Mesendoderm (in vitro differentiated cells): Measurements from ENCODE around the gene SARM1.
A peak's percentile ranks its signal among the peaks of the same experiment; 100 is the strongest.

Source experiments
- DNase-seq: peaks from one replicate; pipeline ENCODE4 v3.0.0; 2013
- H2AK5ac ChIP-seq: 2 replicates; pipeline ENCODE4 v1.6.1; 2013; ENCODE audit warnings: low read length, inconsistent platforms
- H2BK120ac ChIP-seq: 2 replicates; pipeline ENCODE4 v1.6.1; 2013; ENCODE audit warnings: low read depth, mild to moderate bottlenecking, low read length, moderate library complexity, mixed read lengths
- H2BK15ac ChIP-seq: replicated peaks from 2 replicates; pipeline ENCODE4 v1.6.1; 2013; ENCODE audit warnings: low read depth, mild to moderate bottlenecking, moderate library complexity
- H2BK5ac ChIP-seq: 2 replicates; pipeline ENCODE4 v1.6.1; 2013; ENCODE audit warnings: low read length, inconsistent platforms
- H3K18ac ChIP-seq: 2 replicates; pipeline ENCODE4 v1.6.1; 2013; ENCODE audit warnings: mild to moderate bottlenecking, low read length, mixed read lengths
- H3K23ac ChIP-seq: one replicate; pipeline ENCODE4 v1.6.1; 2013; ENCODE audit warnings: low read length
- H3K27ac ChIP-seq: 2 replicates; pipeline ENCODE4 v1.5.1; 2013; ENCODE audit warnings: low read depth, mild to moderate bottlenecking, inconsistent platforms, low read length, moderate library complexity
- H3K27me3 ChIP-seq: 2 replicates; pipeline ENCODE4 v1.6.1; 2013; ENCODE audit warnings: low read length, control low read depth, mild to moderate bottlenecking, inconsistent platforms; ENCODE audit not compliant: insufficient read depth, poor library complexity
- H3K36me3 ChIP-seq: 2 replicates; pipeline ENCODE4 v1.6.1; 2013; ENCODE audit warnings: low read length, inconsistent platforms; ENCODE audit not compliant: control insufficient read depth, insufficient read depth
- H3K4ac ChIP-seq: one replicate; pipeline ENCODE4 v1.6.1; 2013; ENCODE audit warnings: low read depth, mild to moderate bottlenecking, low read length, moderate library complexity
- H3K4me1 ChIP-seq: 2 replicates; pipeline ENCODE4 v1.6.1; 2013; ENCODE audit warnings: low read depth, low read length, inconsistent platforms; ENCODE audit not compliant: control insufficient read depth
- H3K4me2 ChIP-seq: 2 replicates; pipeline ENCODE4 v1.6.1; 2013; ENCODE audit warnings: low read length
- H3K4me3 ChIP-seq: 2 replicates; pipeline ENCODE4 v1.5.1; 2013; ENCODE audit warnings: mild to moderate bottlenecking, low read length
- H3K56ac ChIP-seq: one replicate; pipeline ENCODE4 v1.6.1; 2013; ENCODE audit warnings: low read length
- H3K79me1 ChIP-seq: 2 replicates; pipeline ENCODE4 v1.6.1; 2013; ENCODE audit warnings: low read length, inconsistent platforms
- H3K79me2 ChIP-seq: 2 replicates; pipeline ENCODE4 v1.6.1; 2013; ENCODE audit warnings: mild to moderate bottlenecking, low read length; ENCODE audit not compliant: control insufficient read depth, insufficient read depth
- H3K9ac ChIP-seq: 2 replicates; pipeline ENCODE4 v1.6.1; 2013; ENCODE audit warnings: low read length, inconsistent platforms
- H4K5ac ChIP-seq: one replicate; pipeline ENCODE4 v1.6.1; 2013; ENCODE audit warnings: low read length
- H4K8ac ChIP-seq: one replicate; pipeline ENCODE4 v1.6.1; 2013; ENCODE audit warnings: low read depth, mild to moderate bottlenecking, control low read depth, low read length, moderate library complexity
- WGBS: extraction: QIAGEN DNeasy Blood & Tissue Kit; methylation state at CpG from one replicate; pipeline ENCODE4 v1.1.7; 2013; ENCODE audit warnings: low lambda C conversion rate, missing lambda C conversion rate; ENCODE audit not compliant: insufficient coverage; ENCODE audit errors: extremely low coverage; 5-methylcytosine and 5-hydroxymethylcytosine counted together

SARM1 gene

DNA sequence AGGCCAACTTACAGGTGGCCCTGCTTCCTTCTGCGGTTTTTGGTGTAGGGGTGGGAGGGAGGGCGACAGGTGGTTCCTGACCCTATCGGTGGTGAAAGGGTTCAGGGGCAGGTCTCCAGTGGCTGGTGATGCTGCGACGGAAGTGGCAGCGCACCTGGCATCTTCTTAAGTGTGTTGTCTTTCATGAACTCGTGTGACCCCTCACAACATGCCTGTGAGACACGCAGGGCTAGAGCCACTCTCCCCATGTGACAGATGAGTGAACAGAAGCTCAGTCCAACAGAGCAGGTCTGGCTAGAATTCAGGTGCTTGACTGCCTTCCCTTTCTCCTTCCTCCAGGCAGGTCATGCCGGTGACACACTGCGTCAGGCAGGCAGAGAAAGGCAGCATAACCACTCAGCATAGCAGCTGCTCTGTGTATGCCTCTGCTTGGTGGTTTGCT is 28.0 kb upstream of the SARM1 start:
- no peak overlapping the region for H2BK5ac ChIP-seq
- H3K4ac ChIP-seq: no peak overlapping the region
- H3K4me3 ChIP-seq: no peak overlapping the region
- peaks cover 14% of the 10 kb centered on the region for H3K36me3 ChIP-seq
- DNase-seq: no peak
- H3K56ac ChIP-seq: no peak overlapping the region
- H2AK5ac ChIP-seq: no peak overlapping the region
- no peak overlapping the region for H3K9ac ChIP-seq
- H3K27ac ChIP-seq: no peak overlapping the region
- peaks cover 2% of the 10 kb centered on the region for H3K79me2 ChIP-seq
- no peak overlapping the region for H2BK15ac ChIP-seq
- peaks cover 5% of the 10 kb centered on the region for H3K79me1 ChIP-seq
- no peak overlapping the region for H2BK120ac ChIP-seq
- no peak overlapping the region for H3K23ac ChIP-seq
- no peak overlapping the region for H3K18ac ChIP-seq
- H3K4me2 ChIP-seq: no peak overlapping the region
- H4K8ac ChIP-seq: no peak overlapping the region
- H3K27me3 ChIP-seq: no peaks in the 10 kb centered on the region
- H4K5ac ChIP-seq: no peak overlapping the region
- no CpG with 5 or more reads among the region's 10 CpGs for WGBS
- H3K4me1 ChIP-seq: no peaks in the 10 kb centered on the region

- Histone ChIP-seq H3K27me3 (no peaks in the 10 kb centered on the region), H2BK15ac (no peak overlapping the region), H3K23ac (no peak overlapping the region), H4K5ac (no peak overlapping the region), H3K4ac (no peak overlapping the region), H2AK5ac (no peak overlapping the region), H3K79me1 (peaks cover 4% of the 10 kb centered on the region), H3K18ac (no peak overlapping the region), H3K56ac (no peak overlapping the region), H3K79me2 (no peaks in the 10 kb centered on the region), H3K4me3 (no peak overlapping the region), H3K4me1 (no peaks in the 10 kb centered on the region), H3K36me3 (peaks cover 18% of the 10 kb centered on the region), H2BK5ac (no peak overlapping the region), H3K4me2 (no peak overlapping the region), H3K9ac (no peak overlapping the region), H4K8ac (no peak overlapping the region), H2BK120ac (no peak overlapping the region), H3K27ac (no peak overlapping the region)
- no peak for DNase-seq
- WGBS: no CpG with 5 or more reads among the region's 9 CpGs
Measured at GRCh38 chr17:28344011-28344410, 27.5 kb upstream of the SARM1 start.

GRCh38 chr17:28344435-28344901 is 27.0 kb upstream of the SARM1 start:
- Histone ChIP-seq H3K27ac (no peak overlapping the region), H4K5ac (no peak overlapping the region), H3K4me1 (no peaks in the 10 kb centered on the region), H2BK5ac (no peak overlapping the region), H3K56ac (no peak overlapping the region), H3K27me3 (no peaks in the 10 kb centered on the region), H4K8ac (no peak overlapping the region), H3K4me3 (no peak overlapping the region), H2BK15ac (no peak overlapping the region), H3K4ac (no peak overlapping the region), H3K79me1 (peaks cover 1% of the 10 kb centered on the region), H3K36me3 (peaks cover 18% of the 10 kb centered on the region), H2BK120ac (no peak overlapping the region), H3K4me2 (no peak overlapping the region), H3K23ac (no peak overlapping the region), H2AK5ac (no peak overlapping the region), H3K79me2 (no peaks in the 10 kb centered on the region), H3K9ac (no peak overlapping the region), H3K18ac (no peak overlapping the region)
- no peak for DNase-seq
- no CpG with 5 or more reads among the region's 19 CpGs for WGBS

GRCh38 chr17:28345419-28346198 is 25.9 kb upstream of the SARM1 start:
- no peaks in the 10 kb centered on the region for H3K27me3 ChIP-seq
- H3K27ac ChIP-seq: no peak overlapping the region
- WGBS: no CpG with 5 or more reads among the region's 13 CpGs
- no peak overlapping the region for H3K9ac ChIP-seq
- no peak overlapping the region for H2BK5ac ChIP-seq
- H3K18ac ChIP-seq: no peak overlapping the region
- DNase-seq: no peak
- H3K79me2 ChIP-seq: no peaks in the 10 kb centered on the region
- peaks cover 21% of the 10 kb centered on the region for H3K36me3 ChIP-seq
- no peaks in the 10 kb centered on the region for H3K4me1 ChIP-seq
- no peak overlapping the region for H3K4me2 ChIP-seq
- peak overlapping the region; percentile 9 for H3K23ac ChIP-seq
- no peak overlapping the region for H3K4me3 ChIP-seq
- no peak overlapping the region for H2AK5ac ChIP-seq
- no peak overlapping the region for H2BK120ac ChIP-seq
- H3K56ac ChIP-seq: no peak overlapping the region
- no peak overlapping the region for H4K5ac ChIP-seq
- H3K4ac ChIP-seq: no peak overlapping the region
- no peak overlapping the region for H4K8ac ChIP-seq
- peaks cover 1% of the 10 kb centered on the region for H3K79me1 ChIP-seq
- H2BK15ac ChIP-seq: no peak overlapping the region

DNA sequence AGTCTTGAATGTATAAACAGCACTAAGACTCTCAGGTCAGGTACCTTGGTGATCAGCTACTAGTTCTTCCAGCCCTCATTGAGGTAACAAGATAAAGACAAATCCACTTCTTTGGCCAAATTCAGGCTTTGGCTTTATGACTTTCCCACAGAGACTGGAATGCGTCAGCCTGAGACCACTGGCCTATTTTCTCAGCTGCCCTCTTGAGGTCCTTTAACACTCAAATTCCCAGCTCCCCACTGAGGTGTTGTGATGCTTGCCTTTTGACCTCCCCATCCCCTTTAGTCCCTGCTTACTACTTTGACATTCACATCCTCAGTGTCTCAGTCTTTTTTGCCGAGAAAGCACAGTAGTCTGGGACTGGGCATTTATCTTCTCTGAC is 25.3 kb upstream of the SARM1 start:
- H3K18ac ChIP-seq: no peak overlapping the region
- no peak overlapping the region for H3K9ac ChIP-seq
- no peak overlapping the region for H2BK120ac ChIP-seq
- no peaks in the 10 kb centered on the region for H3K27me3 ChIP-seq
- H3K27ac ChIP-seq: no peak overlapping the region
- H3K4ac ChIP-seq: no peak overlapping the region
- H3K79me1 ChIP-seq: peaks cover 1% of the 10 kb centered on the region
- WGBS: no CpG with 5 or more reads among the region's 2 CpGs
- H4K5ac ChIP-seq: no peak overlapping the region
- H3K4me1 ChIP-seq: no peaks in the 10 kb centered on the region
- H3K4me2 ChIP-seq: no peak overlapping the region
- peak; percentile 32 for DNase-seq
- no peak overlapping the region for H3K56ac ChIP-seq
- no peak overlapping the region for H3K23ac ChIP-seq
- H3K4me3 ChIP-seq: no peak overlapping the region
- H4K8ac ChIP-seq: no peak overlapping the region
- H2BK15ac ChIP-seq: no peak overlapping the region
- no peak overlapping the region for H2BK5ac ChIP-seq
- no peaks in the 10 kb centered on the region for H3K79me2 ChIP-seq
- peaks cover 26% of the 10 kb centered on the region for H3K36me3 ChIP-seq
- no peak overlapping the region for H2AK5ac ChIP-seq
